K562 (cell line): ENCODE measurements around the gene PDCD1. TPM values are rescaled to one million over a fixed set of nuclear protein-coding genes. Genes with fewer than 3 reads are reported as not detected.

ENCODE experiments used
- ATAC-seq: fragments of 200-7000 bp; cut with Tn5 transposase; 3 replicates; pipeline ENCODE4 v1.9.1; 2020; ENCODE audit warnings: moderate library complexity
- BruUV-seq: library from RNA; stranded (reverse); fragments of 400-500 nt; replicated peaks from 2 replicates; lab custom pipeline; 2021; lab: Mats Ljungman, UMichigan
- CTCF ChIA-PET: fragments of 300-600 bp; formaldehyde crosslinking; extraction: SDS; loops from one replicate; lab custom pipeline; 2021; ENCODE audit warnings: low intra/inter-chr PET ratio; lab: Yijun Ruan, JAX
- POLR2A ChIA-PET: fragments of 300-600, 350-650 bp; sonication (Branson Sonifier 250); formaldehyde crosslinking; extraction: SDS; loops from one replicate; lab custom pipeline; 2021; ENCODE audit warnings: antibody characterized with exemption, inconsistent platforms; lab: Yijun Ruan, JAX
- DNase-seq, 4 experiments: peaks; one replicate each; pipeline versions ENCODE4 v3.0.0 to v3.0.0-alpha.2; 2011 to 2018; ENCODE audit warnings: low spot score in 3 of 4, mixed read lengths in 3 of 4; ENCODE audit errors: extremely low read depth in 1 of 4
- FAIRE-seq: peaks from 2 replicates; lab custom pipeline; 2011; peaks lifted over from hg19 to GRCh38; lab: Jason Lieb, UNC
- H2AFZ ChIP-seq: 2 replicates; pipeline ENCODE4 v1.6.0; 2011; ENCODE audit warnings: low read depth, low read length, control low read depth, inconsistent platforms
- H3K27ac ChIP-seq: fragments of 200-600 bp; 3 replicates; pipeline ENCODE4 v1.8.0; 2011; ENCODE audit warnings: low read depth, mild to moderate bottlenecking, control low read depth, inconsistent platforms, low read length, moderate library complexity, mixed read lengths; ENCODE audit errors: extremely low read depth
- H3K27me3 ChIP-seq, 2 experiments: fragments of 300-600 bp in 1 of 2; 2 replicates in 1 of 2; 3 replicates in 1 of 2; pipeline versions ENCODE4 v1.6.0 to v1.8.0; 2011; ENCODE audit warnings: inconsistent platforms in 2 of 2, low read length in 2 of 2, mild to moderate bottlenecking in 1 of 2, mixed read lengths in 1 of 2, moderate library complexity in 1 of 2; ENCODE audit not compliant: control insufficient read depth in 2 of 2, insufficient read depth in 2 of 2
- H3K36me3 ChIP-seq: fragments of 300-600 bp; 3 replicates; pipeline ENCODE4 v1.8.0; 2011; ENCODE audit warnings: mild to moderate bottlenecking, low read length, inconsistent platforms; ENCODE audit not compliant: control insufficient read depth, insufficient read depth
- H3K4me1 ChIP-seq, 2 experiments: fragments of 200-600 bp in 1 of 2; replicated peaks in 1 of 2; 2 replicates in 1 of 2; 3 replicates in 1 of 2; pipeline versions ENCODE4 v1.5.1 to v1.8.0; 2011; ENCODE audit warnings: inconsistent platforms in 2 of 2, low read length in 2 of 2, mild to moderate bottlenecking in 1 of 2, mixed read lengths in 1 of 2, moderate library complexity in 1 of 2; ENCODE audit not compliant: control insufficient read depth in 2 of 2, insufficient read depth in 2 of 2
- H3K4me2 ChIP-seq: 2 replicates; pipeline ENCODE4 v1.6.1; 2011; ENCODE audit warnings: low read length, control low read depth, inconsistent platforms, mixed read lengths; ENCODE audit not compliant: insufficient read depth
- H3K4me3 ChIP-seq: fragments of 200-600 bp; sonication (generic), shearing (Covaris generic); 2 replicates; pipeline ENCODE4 v1.5.1; 2016; ENCODE audit warnings: control low read depth, inconsistent platforms
- H3K79me2 ChIP-seq: fragments of 200-600 bp; 3 replicates; pipeline ENCODE4 v1.8.0; 2011; ENCODE audit warnings: low read length, inconsistent platforms; ENCODE audit not compliant: control insufficient read depth, insufficient read depth
- H3K9ac ChIP-seq, 2 experiments: 2 replicates each; pipeline versions ENCODE4 v1.6.0 to v1.6.1; 2011; ENCODE audit warnings: low read depth in 2 of 2, low read length in 2 of 2, control low read depth in 1 of 2, inconsistent platforms in 1 of 2, mild to moderate bottlenecking in 1 of 2, mixed read lengths in 1 of 2; ENCODE audit not compliant: insufficient read depth in 1 of 2
- H3K9me1 ChIP-seq: one replicate; pipeline ENCODE4 v1.6.0; 2011; ENCODE audit warnings: inconsistent platforms, mild to moderate bottlenecking, low read length, moderate library complexity; ENCODE audit not compliant: control insufficient read depth, insufficient read depth
- H3K9me3 ChIP-seq: replicated peaks from 2 replicates; pipeline ENCODE4 v1.5.1; 2011; ENCODE audit warnings: low read depth, low read length, inconsistent platforms; ENCODE audit not compliant: control insufficient read depth, insufficient read depth
- H4K20me1 ChIP-seq: replicated peaks from 2 replicates; pipeline ENCODE4 v1.6.1; 2011; ENCODE audit warnings: low read length, inconsistent platforms, mixed read lengths; ENCODE audit not compliant: control insufficient read depth, insufficient read depth
- CLOCK ChIP-seq: fragments of 250-450 bp; sonication (Bioruptor Pico); IDR thresholded peaks from 2 replicates; pipeline ENCODE4 v1.4.0; 2020; ENCODE audit warnings: mild to moderate bottlenecking, moderate library complexity, borderline replicate concordance
- ERF ChIP-seq: fragments of 450-650 bp; formaldehyde crosslinking; IDR thresholded peaks from 2 replicates; pipeline ENCODE4 v1.4.0; 2020; ENCODE audit warnings: mild to moderate bottlenecking, mixed read lengths
- NEUROD1 ChIP-seq: fragments of 150-350 bp; IDR thresholded peaks from 2 replicates; pipeline ENCODE4 v1.6.1; 2014; ENCODE audit warnings: borderline replicate concordance, low read length, low read depth; ENCODE audit not compliant: partially characterized antibody
- PHB2 ChIP-seq: fragments of 450-650 bp; IDR thresholded peaks from 2 replicates; pipeline ENCODE4 v1.6.1; 2017; ENCODE audit warnings: low read depth
- PRMT5 ChIP-seq: sonication (generic); formaldehyde crosslinking; IDR thresholded peaks from 2 replicates; pipeline ENCODE4 v1.5.0; 2020; ENCODE audit warnings: missing genetic modification reagents
- PTBP1 ChIP-seq: fragments of 200-400 bp; formaldehyde crosslinking; IDR thresholded peaks from 2 replicates; pipeline ENCODE4 v1.6.1; 2017; ENCODE audit warnings: low read depth, low read length
- SAP30 ChIP-seq: fragments of 200-600 bp; sonication (generic); IDR thresholded peaks from 2 replicates; pipeline ENCODE4 v1.6.1; 2012; ENCODE audit warnings: borderline replicate concordance, low read depth, mild to moderate bottlenecking, moderate library complexity, low read length, control low read depth, inconsistent platforms; ENCODE audit not compliant: insufficient read depth, poor library complexity, severe bottlenecking
- SIN3A ChIP-seq, 2 experiments: fragments of 150-350 bp in 1 of 2; IDR thresholded peaks; 2 replicates each; pipeline ENCODE4 v1.6.1; 2011 to 2016; ENCODE audit warnings: borderline replicate concordance in 2 of 2, low read depth in 2 of 2, low read length in 2 of 2, mild to moderate bottlenecking in 2 of 2, moderate library complexity in 2 of 2; ENCODE audit not compliant: control insufficient read depth in 1 of 2
- U2AF2 ChIP-seq: fragments of 200-400 bp; formaldehyde crosslinking; optimal IDR thresholded peaks from 2 replicates; pipeline ENCODE3; 2017; ENCODE audit warnings: low read depth, mild to moderate bottlenecking, low read length
- VEZF1 ChIP-seq: fragments of 200-800 bp; sonication (Bioruptor generic); IDR thresholded peaks from 2 replicates; pipeline ENCODE4 v1.6.1; 2017; ENCODE audit warnings: missing genetic modification characterization, missing compliant biosample characterization
- ZNF766 ChIP-seq: fragments of 200-800 bp; sonication (Bioruptor generic); conservative IDR thresholded peaks from 2 replicates; pipeline ENCODE4 v1.6.1; 2016; ENCODE audit warnings: missing genetic modification characterization, missing compliant biosample characterization
- WGBS: fragments of 100-300 bp; shearing (Covaris generic); methylation state at CpG from one replicate; pipeline ENCODE4 v1.1.6; 2016; ENCODE audit warnings: low coverage, mixed read lengths; ENCODE audit not compliant: insufficient coverage; ENCODE audit errors: missing lambda C conversion rate; 5-methylcytosine and 5-hydroxymethylcytosine counted together
- in situ Hi-C: fragments of 300-500 bp; cut with MboI; formaldehyde crosslinking; loops from 4 replicates; pipeline ENCODE4 v1.15.0; 2018; ENCODE audit warnings: inconsistent platforms, mixed read lengths
- intact Hi-C: fragments of 100-400 bp; cut with micrococcal nuclease; formaldehyde crosslinking; loops from 2 replicates; pipeline ENCODE4 v1.14.2; 2022
- polyA plus RNA-seq, 8 experiments: library from polyadenylated mRNA; depleted of rRNA in 4 of 8; stranded (reverse) in 5 of 8; unstranded in 3 of 8; fragments of >200 nt; fragmentation: Nextera tagmentation in 2 of 8; fragmentation: Illumina TruSeq in 1 of 8; extraction: Ambion mirVana in 2 of 8; extraction: Trizol in 1 of 8; gene quantifications; 2 replicates each; pipeline versions ENCODE4 v1.2.1 to v1.2.3, GENCODE V29; 2011 to 2014; ENCODE audit warnings: inconsistent platforms in 1 of 8, missing spikeins in 1 of 8
- total RNA-seq, 7 experiments: library from RNA; depleted of rRNA in 6 of 7; stranded (reverse); fragments of >200 nt in 6 of 7; fragmentation: Illumina TruSeq in 2 of 7; extraction: Trizol in 2 of 7; gene quantifications; 2 replicates each; pipeline versions ENCODE4 v1.2.1 to v1.2.3, GENCODE V29; 2011 to 2021; ENCODE audit warnings: low replicate concordance in 1 of 7
- TF ChIP-seq, protein P1 (sequence below): sonication (generic); formaldehyde crosslinking; IDR thresholded peaks from 2 replicates; pipeline ENCODE4 v1.8.1; 2023; ENCODE audit warnings: mild to moderate bottlenecking, missing genetic modification reagents

PDCD1 gene
- total and polyA plus RNA-seq, 9 of the 15 experiments (the other 6 are each of a cell fraction or from before 2014, with no cell fraction given), result 0.15 to 2.5 (median 1.0) TPM; not detected in 2

GRCh38 chr2:241873803-241874110, 15.1 kb upstream of the PDCD1 start (continued):
- TF ChIP-seq ERF (CRISPR knock-in tag) (no peak), PRMT5 (CRISPR knock-in tag) (no peak), NEUROD1 (no peak), U2AF2 (no peak), VEZF1 (CRISPR knock-in tag) (no peak), PTBP1 (no peak)

- Histone ChIP-seq H3K27me3 (peaks cover under 1 to 27% of the 10 kb centered on the region in 2 experiments; a peak in 2 of 5 replicates), H2AFZ (no peak overlapping the region), H3K9me3 (no peaks in the 10 kb centered on the region), H4K20me1 (no peaks in the 10 kb centered on the region; the same call in 1 of the 2 replicates), H3K4me1 (peaks cover 1 to 54% of the 10 kb centered on the region in 2 experiments; a peak in 2 of 5 replicates), H3K79me2 (no peaks in the 10 kb centered on the region), H3K27ac (no peak overlapping the region), H3K4me3 (no peak overlapping the region), H3K36me3 (no peaks in the 10 kb centered on the region), H3K4me2 (no peak overlapping the region), H3K9me1 (no peaks in the 10 kb centered on the region), H3K9ac (no peak overlapping the region)
- intact Hi-C loops (no loop called here), in situ Hi-C loops (no loop called here)
- DNase-seq (peak in 1 of 4 experiments; percentile 28), ATAC-seq (no peak), FAIRE-seq (no peak)
- no TSS peak for BruUV-seq
- ChIA-PET POLR2A (no interaction called here), CTCF (no interaction called here)
- WGBS, result 64% methylated on average over 5 of the region's 54 CpGs
- TF ChIP-seq CLOCK (CRISPR knock-in tag) (no peak), SAP30 (no peak), SIN3A (IDR thresholded peaks at IDR 0.05; ENCODE audit: borderline replicate concordance in 2 of 2, control insufficient read depth in 1 of 2, low read depth in 2 of 2, low read length in 2 of 2) (no peak), PHB2 (no peak), ZNF766 (CRISPR knock-in tag) (no peak)
- TF ChIP-seq, protein P1, sequence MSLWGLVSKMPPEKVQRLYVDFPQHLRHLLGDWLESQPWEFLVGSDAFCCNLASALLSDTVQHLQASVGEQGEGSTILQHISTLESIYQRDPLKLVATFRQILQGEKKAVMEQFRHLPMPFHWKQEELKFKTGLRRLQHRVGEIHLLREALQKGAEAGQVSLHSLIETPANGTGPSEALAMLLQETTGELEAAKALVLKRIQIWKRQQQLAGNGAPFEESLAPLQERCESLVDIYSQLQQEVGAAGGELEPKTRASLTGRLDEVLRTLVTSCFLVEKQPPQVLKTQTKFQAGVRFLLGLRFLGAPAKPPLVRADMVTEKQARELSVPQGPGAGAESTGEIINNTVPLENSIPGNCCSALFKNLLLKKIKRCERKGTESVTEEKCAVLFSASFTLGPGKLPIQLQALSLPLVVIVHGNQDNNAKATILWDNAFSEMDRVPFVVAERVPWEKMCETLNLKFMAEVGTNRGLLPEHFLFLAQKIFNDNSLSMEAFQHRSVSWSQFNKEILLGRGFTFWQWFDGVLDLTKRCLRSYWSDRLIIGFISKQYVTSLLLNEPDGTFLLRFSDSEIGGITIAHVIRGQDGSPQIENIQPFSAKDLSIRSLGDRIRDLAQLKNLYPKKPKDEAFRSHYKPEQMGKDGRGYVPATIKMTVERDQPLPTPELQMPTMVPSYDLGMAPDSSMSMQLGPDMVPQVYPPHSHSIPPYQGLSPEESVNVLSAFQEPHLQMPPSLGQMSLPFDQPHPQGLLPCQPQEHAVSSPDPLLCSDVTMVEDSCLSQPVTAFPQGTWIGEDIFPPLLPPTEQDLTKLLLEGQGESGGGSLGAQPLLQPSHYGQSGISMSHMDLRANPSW (CRISPR knock-in tag), result no peak
Measured at GRCh38 chr2:241873081-241873802, 14.5 kb upstream of the PDCD1 start.
